Prostate gland (tissue), 2 donors: Measurements from ENCODE around the gene SH2D2A.

Experiments
- CTCF ChIP-seq, 4 experiments: fragments of 200-600 bp in 2 of 4; fragments of 450-650 bp in 2 of 4; sonication (generic) in 2 of 4; IDR thresholded peaks; 1 replicate in 3 of 4; 2 replicates in 1 of 4; pipeline ENCODE4 v1.5.1; 2016 to 2019; ENCODE audit warnings: antibody characterized with exemption in 4 of 4, mild to moderate bottlenecking in 2 of 4, moderate library complexity in 2 of 4
- POLR2A ChIP-seq: fragments of 450-650 bp; IDR thresholded peaks from one replicate; pipeline ENCODE4 v1.6.1; 2016; ENCODE audit warnings: antibody characterized with exemption, mild to moderate bottlenecking

GRCh38 chr1:156781585-156782186 is 35.0 kb downstream of the SH2D2A start:
- TF ChIP-seq CTCF (IDR thresholded peaks at IDR 0.05), result no peak
- no peak for TF ChIP-seq POLR2A
